Measurements from ENCODE around the gene WDR4.

DNA sequence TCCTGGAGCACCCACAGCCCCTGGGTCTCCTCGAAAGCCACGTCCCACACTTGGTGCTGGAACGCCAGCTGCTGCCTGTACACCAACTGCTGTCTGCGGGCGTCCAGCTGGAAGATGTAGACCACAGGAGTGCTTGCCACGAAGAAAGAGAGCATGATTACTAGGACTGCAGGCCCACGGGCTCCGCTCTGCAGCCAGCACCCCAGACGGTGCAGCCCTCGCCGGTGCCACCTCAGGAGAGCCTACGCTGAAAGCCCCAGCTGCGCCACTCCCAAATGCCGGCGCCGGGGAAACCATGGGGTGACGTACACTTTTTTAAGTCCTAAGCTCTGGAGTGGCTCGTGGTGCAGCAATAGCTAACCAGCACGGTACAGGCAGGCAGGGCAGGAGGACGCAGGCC lies 25.7 kb downstream of the WDR4 start:
- TF ChIP-seq, protein P1, sequence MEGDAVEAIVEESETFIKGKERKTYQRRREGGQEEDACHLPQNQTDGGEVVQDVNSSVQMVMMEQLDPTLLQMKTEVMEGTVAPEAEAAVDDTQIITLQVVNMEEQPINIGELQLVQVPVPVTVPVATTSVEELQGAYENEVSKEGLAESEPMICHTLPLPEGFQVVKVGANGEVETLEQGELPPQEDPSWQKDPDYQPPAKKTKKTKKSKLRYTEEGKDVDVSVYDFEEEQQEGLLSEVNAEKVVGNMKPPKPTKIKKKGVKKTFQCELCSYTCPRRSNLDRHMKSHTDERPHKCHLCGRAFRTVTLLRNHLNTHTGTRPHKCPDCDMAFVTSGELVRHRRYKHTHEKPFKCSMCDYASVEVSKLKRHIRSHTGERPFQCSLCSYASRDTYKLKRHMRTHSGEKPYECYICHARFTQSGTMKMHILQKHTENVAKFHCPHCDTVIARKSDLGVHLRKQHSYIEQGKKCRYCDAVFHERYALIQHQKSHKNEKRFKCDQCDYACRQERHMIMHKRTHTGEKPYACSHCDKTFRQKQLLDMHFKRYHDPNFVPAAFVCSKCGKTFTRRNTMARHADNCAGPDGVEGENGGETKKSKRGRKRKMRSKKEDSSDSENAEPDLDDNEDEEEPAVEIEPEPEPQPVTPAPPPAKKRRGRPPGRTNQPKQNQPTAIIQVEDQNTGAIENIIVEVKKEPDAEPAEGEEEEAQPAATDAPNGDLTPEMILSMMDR (IDR thresholded peaks at IDR 0.05): no peak
- no peak for TF ChIP-seq POLR2A (IDR thresholded peaks at IDR 0.05)
